Measurements from ENCODE around the gene PGM2. TPM values are rescaled to one million over a fixed set of nuclear protein-coding genes. Genes with fewer than 3 reads are reported as not detected.

Gene PGM2
- polyA plus RNA-seq, 1 donor from 2014 or later, result 9.3 TPM

GRCh38 chr4:37909332-37910090, 83.0 kb downstream of the PGM2 start:
- H3K4me2 ChIP-seq (ENCODE audit: low read length), result no peak overlapping the region

DNA sequence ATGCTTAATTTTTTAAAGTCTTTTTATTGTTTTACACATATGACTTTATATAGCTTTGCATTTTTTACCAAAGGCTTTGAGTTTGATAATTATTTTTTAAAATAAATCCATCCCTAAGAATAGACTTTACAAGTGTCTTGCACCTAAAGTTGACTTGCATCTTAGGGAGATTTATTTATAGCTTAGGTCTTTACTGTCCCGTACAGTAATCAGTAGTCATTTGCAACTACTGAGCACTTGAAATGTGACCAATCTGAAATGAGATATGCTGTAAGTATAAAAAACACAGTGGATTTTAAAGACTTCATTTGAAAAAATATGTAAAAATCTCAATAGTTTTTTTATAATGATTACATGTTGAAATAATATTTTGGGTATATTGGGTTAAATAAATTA, 83.6 kb downstream of the PGM2 start:
- no peak overlapping the region for H3K4me2 ChIP-seq (ENCODE audit: low read length)
- no peaks in the 10 kb centered on the region for H3F3A ChIP-seq (ENCODE audit: insufficient read depth, low read length, poor library complexity, severe bottlenecking)
- H3K79me2 ChIP-seq (replicated peaks; ENCODE audit: insufficient read depth, low read length), result no peaks in the 10 kb centered on the region
- H3K9me2 ChIP-seq (ENCODE audit: insufficient read depth, low read length), result no peaks in the 10 kb centered on the region
- H4K20me1 ChIP-seq (ENCODE audit: insufficient read depth), result no peaks in the 10 kb centered on the region
- TF ChIP-seq TAF1 (IDR thresholded peaks at IDR 0.05; ENCODE audit: low read depth) (no peak), SMC3 (conservative IDR thresholded peaks at IDR 0.05; ENCODE audit: poor library complexity) (no peak), MXI1 (conservative IDR thresholded peaks at IDR 0.05; ENCODE audit: poor library complexity, severe bottlenecking) (no peak), RAD21 (conservative IDR thresholded peaks at IDR 0.05) (no peak)
- no peaks in the 10 kb centered on the region for H3K27me3 ChIP-seq (ENCODE audit: insufficient read depth, low read depth, low read length)
- H3K4me3 ChIP-seq (ENCODE audit: low read length), result no peak overlapping the region
- H3K9me3 ChIP-seq (ENCODE audit: low read length), result no peaks in the 10 kb centered on the region
- no peak overlapping the region for H3K9ac ChIP-seq (ENCODE audit: low read length)
- no peak overlapping the region for H3K27ac ChIP-seq (ENCODE audit: low read length)
- H2AFZ ChIP-seq (ENCODE audit: low read depth, low read length), result no peak overlapping the region
- no peaks in the 10 kb centered on the region for H3K36me3 ChIP-seq (ENCODE audit: insufficient read depth, low read length)

More at GRCh38 chr4:37909332-37910090, 83.0 kb downstream of the PGM2 start:
- no peak overlapping the region for H3K9ac ChIP-seq (ENCODE audit: low read length)
- H2AFZ ChIP-seq (ENCODE audit: low read depth, low read length), result no peak overlapping the region
- H3K79me2 ChIP-seq (replicated peaks; ENCODE audit: insufficient read depth, low read length), result no peaks in the 10 kb centered on the region
- TF ChIP-seq MXI1 (conservative IDR thresholded peaks at IDR 0.05; ENCODE audit: poor library complexity, severe bottlenecking) (no peak), EP300 (conservative IDR thresholded peaks at IDR 0.05; ENCODE audit: poor library complexity, severe bottlenecking) (no peak), TAF1 (IDR thresholded peaks at IDR 0.05; ENCODE audit: low read depth) (no peak), EZH2 (IDR thresholded peaks at IDR 0.05; ENCODE audit: borderline replicate concordance, insufficient read depth, low read length, poor library complexity, severe bottlenecking) (no peak), POLR2AphosphoS5 (IDR thresholded peaks at IDR 0.05) (no peak), REST (IDR thresholded peaks at IDR 0.05; ENCODE audit: borderline replicate concordance) (no peak), SMC3 (conservative IDR thresholded peaks at IDR 0.05; ENCODE audit: poor library complexity) (no peak)
- TF ChIP-seq, protein P1, sequence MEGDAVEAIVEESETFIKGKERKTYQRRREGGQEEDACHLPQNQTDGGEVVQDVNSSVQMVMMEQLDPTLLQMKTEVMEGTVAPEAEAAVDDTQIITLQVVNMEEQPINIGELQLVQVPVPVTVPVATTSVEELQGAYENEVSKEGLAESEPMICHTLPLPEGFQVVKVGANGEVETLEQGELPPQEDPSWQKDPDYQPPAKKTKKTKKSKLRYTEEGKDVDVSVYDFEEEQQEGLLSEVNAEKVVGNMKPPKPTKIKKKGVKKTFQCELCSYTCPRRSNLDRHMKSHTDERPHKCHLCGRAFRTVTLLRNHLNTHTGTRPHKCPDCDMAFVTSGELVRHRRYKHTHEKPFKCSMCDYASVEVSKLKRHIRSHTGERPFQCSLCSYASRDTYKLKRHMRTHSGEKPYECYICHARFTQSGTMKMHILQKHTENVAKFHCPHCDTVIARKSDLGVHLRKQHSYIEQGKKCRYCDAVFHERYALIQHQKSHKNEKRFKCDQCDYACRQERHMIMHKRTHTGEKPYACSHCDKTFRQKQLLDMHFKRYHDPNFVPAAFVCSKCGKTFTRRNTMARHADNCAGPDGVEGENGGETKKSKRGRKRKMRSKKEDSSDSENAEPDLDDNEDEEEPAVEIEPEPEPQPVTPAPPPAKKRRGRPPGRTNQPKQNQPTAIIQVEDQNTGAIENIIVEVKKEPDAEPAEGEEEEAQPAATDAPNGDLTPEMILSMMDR (IDR thresholded peaks at IDR 0.05; ENCODE audit: poor library complexity, severe bottlenecking), result no peak
- H3K4me3 ChIP-seq (ENCODE audit: low read length), result no peak overlapping the region
- H3K9me2 ChIP-seq (ENCODE audit: insufficient read depth, low read length), result no peaks in the 10 kb centered on the region
- no peaks in the 10 kb centered on the region for H3K27me3 ChIP-seq (ENCODE audit: insufficient read depth, low read depth, low read length)
- no peaks in the 10 kb centered on the region for H3K36me3 ChIP-seq (ENCODE audit: insufficient read depth, low read length)
- no peak overlapping the region for H3K27ac ChIP-seq (ENCODE audit: low read length)
- H3F3A ChIP-seq (ENCODE audit: insufficient read depth, low read length, poor library complexity, severe bottlenecking), result no peaks in the 10 kb centered on the region
- H4K20me1 ChIP-seq (ENCODE audit: insufficient read depth), result no peaks in the 10 kb centered on the region
- H3K9me3 ChIP-seq (ENCODE audit: low read length), result no peaks in the 10 kb centered on the region

Other genes with a start within 250 kb of the PGM2 start
- 0.47 and 1.7 TPM in 2 replicates for gene RELL1, start 140.3 kb upstream of the PGM2 start, polyA plus RNA-seq
- 21.3 and 23.2 TPM in 2 replicates for gene TBC1D1, start 64.4 kb downstream of the PGM2 start, polyA plus RNA-seq
- gene PTTG2, start 133.7 kb downstream of the PGM2 start, polyA plus RNA-seq, result not detected in 2 replicates